ENCODE results near the gene NUP153. TPM values are rescaled to one million over a fixed set of nuclear protein-coding genes. Genes with fewer than 3 reads are reported as not detected.

Gene NUP153
- total and polyA plus RNA-seq, 2 of the 8 experiments (the other 6 are each of a cell fraction or from before 2014, with no cell fraction given): 47.0 to 84.8 TPM

GRCh38 chr6:17728551-17729222, 22.0 kb upstream of the NUP153 start:
- Histone ChIP-seq H4K20me1 (replicated peaks in 1 of 2; ENCODE audit: control insufficient read depth in 1 of 2, insufficient read depth in 2 of 2, low read length in 2 of 2) (no peaks in the 10 kb centered on the region), H3K4me1 (replicated peaks in 1 of 4; ENCODE audit: control insufficient read depth in 3 of 4, insufficient read depth in 4 of 4, low read length in 3 of 4) (no peaks in the 10 kb centered on the region), H3K27ac (ENCODE audit: low read depth, low read length) (no peak overlapping the region), H2AFZ (ENCODE audit: low read length) (no peak overlapping the region), H2AK5ac (ENCODE audit: low read depth, low read length) (no peak overlapping the region), H2BK20ac (ENCODE audit: low read length) (no peak overlapping the region), H3K23ac (ENCODE audit: insufficient read length) (no peak overlapping the region), H3K9ac (replicated peaks in 1 of 4; ENCODE audit: extremely low read depth in 1 of 4, low read depth in 3 of 4, low read length in 3 of 4) (no peak overlapping the region), H3K18ac (ENCODE audit: extremely low read depth, low read length) (no peak overlapping the region), H2BK5ac (ENCODE audit: low read depth, low read length) (no peak overlapping the region), H4K8ac (ENCODE audit: extremely low read depth, insufficient read depth, low read length) (no peak overlapping the region), H2BK15ac (ENCODE audit: low read length) (no peak overlapping the region), H3K14ac (ENCODE audit: insufficient read length) (no peak overlapping the region), H3K27me3 (replicated peaks in 1 of 4; ENCODE audit: control insufficient read depth in 3 of 4, extremely low read depth in 1 of 4, insufficient read depth in 3 of 4, low read length in 3 of 4) (no peaks in the 10 kb centered on the region), H3K9me3 (ENCODE audit: insufficient read depth in 2 of 2, low read depth in 1 of 2, low read length in 1 of 2) (peaks cover 0 to 3% of the 10 kb centered on the region in 2 experiments; a peak in 1 of 4 replicates), H3K79me2 (ENCODE audit: control insufficient read depth in 1 of 2, insufficient read depth in 2 of 2, low read length in 2 of 2) (no peaks in the 10 kb centered on the region), H3K79me1 (ENCODE audit: low read depth, low read length) (no peaks in the 10 kb centered on the region), H4K91ac (replicated peaks; ENCODE audit: insufficient read length, low read length) (no peak overlapping the region), H2BK12ac (ENCODE audit: low read depth, low read length) (no peak overlapping the region), H2BK120ac (replicated peaks; ENCODE audit: low read depth, low read length) (no peak overlapping the region), H3K36me3 (ENCODE audit: control insufficient read depth in 2 of 4, insufficient read depth in 4 of 4, low read length in 3 of 4) (no peaks in the 10 kb centered on the region), H3K56ac (replicated peaks; ENCODE audit: insufficient read length, low read depth, low read length) (no peak overlapping the region), H3K4me2 (ENCODE audit: insufficient read depth in 1 of 2, low read depth in 2 of 2, low read length in 2 of 2) (no peak overlapping the region), H3K4ac (replicated peaks; ENCODE audit: insufficient read length, low read depth, low read length) (no peak overlapping the region), H4K5ac (ENCODE audit: insufficient read length, low read depth, low read length) (no peak overlapping the region), H3K23me2 (ENCODE audit: low read depth, low read length) (no peaks in the 10 kb centered on the region), H3K4me3 (ENCODE audit: extremely low read depth in 1 of 4, insufficient read depth in 2 of 4, low read depth in 3 of 4, low read length in 4 of 4) (no peak overlapping the region)
- DNase-seq (ENCODE audit: low read depth in 1 of 2, low spot score in 2 of 2) (no peak), FAIRE-seq (no peak)
- CTCF ChIA-PET (ENCODE audit: partially characterized antibody): interaction anchor here (1.0 to 1.8 kb wide), 3 partner anchors 13 to 69 kb away, joined by 3 to 8 read pairs (median 5); no protein-coding TSS in a partner anchor
- 94% methylated on average over 20 of the region's 49 CpGs; no CpG with 5 or more reads in 1 of the 2 experiments for WGBS, 2 experiments (ENCODE audit: extremely low coverage in 1 of 2, insufficient coverage in 1 of 2, insufficient read length in 1 of 2, insufficient replicate concordance in 2 of 2, low coverage in 1 of 2, low lambda C conversion rate in 2 of 2, missing lambda C conversion rate in 1 of 2)
- POLR2A ChIA-PET (ENCODE audit: partially characterized antibody): interaction anchor here (2.9 kb wide), 1 partner anchor 22 kb away, joined by 14 read pairs; the partner anchor contains the start of gene NUP153
- TF ChIP-seq MAFK (IDR thresholded peaks at IDR 0.05; ENCODE audit: low read depth, low read length): no peak
- TF ChIP-seq CEBPB (IDR thresholded peaks at IDR 0.05; ENCODE audit: low read depth, low read length): no peak
- TF ChIP-seq HDAC6 (IDR thresholded peaks at IDR 0.05; ENCODE audit: low read depth, low read length): no peak
- TF ChIP-seq TCF12 (IDR thresholded peaks at IDR 0.05; ENCODE audit: low read depth, low read length): no peak
- TF ChIP-seq TAF1 (IDR thresholded peaks at IDR 0.05; ENCODE audit: low read depth, low read length): no peak
- TF ChIP-seq, protein P1, sequence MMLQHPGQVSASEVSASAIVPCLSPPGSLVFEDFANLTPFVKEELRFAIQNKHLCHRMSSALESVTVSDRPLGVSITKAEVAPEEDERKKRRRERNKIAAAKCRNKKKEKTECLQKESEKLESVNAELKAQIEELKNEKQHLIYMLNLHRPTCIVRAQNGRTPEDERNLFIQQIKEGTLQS (IDR thresholded peaks at IDR 0.05; ENCODE audit: insufficient read depth, low read depth, low read length): no peak
- TF ChIP-seq SIN3A (conservative IDR thresholded peaks at IDR 0.05 in 1 of 2, IDR thresholded peaks at IDR 0.05 in 1 of 2; ENCODE audit: low read depth in 1 of 2, low read length in 2 of 2): no peak
- no peak for TF ChIP-seq EZH2 (IDR thresholded peaks at IDR 0.05; ENCODE audit: low read depth, low read length, severe bottlenecking)
- no peak for TF ChIP-seq POLR2A (IDR thresholded peaks at IDR 0.05; ENCODE audit: control extremely low read depth in 1 of 2, low read depth in 2 of 2, low read length in 2 of 2)
- no peak for TF ChIP-seq RFX5 (IDR thresholded peaks at IDR 0.05; ENCODE audit: borderline replicate concordance, low read depth, low read length)
- no peak for TF ChIP-seq CHD1 (IDR thresholded peaks at IDR 0.05; ENCODE audit: low read depth, low read length)
- no peak for TF ChIP-seq USF2 (IDR thresholded peaks at IDR 0.05; ENCODE audit: low read length)
